HG02938 (cell line): ENCODE measurements around the gene EHD1.

Experiments
- ATAC-seq: cut with Tn5 transposase; IDR thresholded peaks from one replicate; pipeline ENCODE4 v1.9.1; 2021; ENCODE audit warnings: mild to moderate bottlenecking, moderate library complexity; ENCODE audit not compliant: unreplicated experiment

Gene EHD1

DNA sequence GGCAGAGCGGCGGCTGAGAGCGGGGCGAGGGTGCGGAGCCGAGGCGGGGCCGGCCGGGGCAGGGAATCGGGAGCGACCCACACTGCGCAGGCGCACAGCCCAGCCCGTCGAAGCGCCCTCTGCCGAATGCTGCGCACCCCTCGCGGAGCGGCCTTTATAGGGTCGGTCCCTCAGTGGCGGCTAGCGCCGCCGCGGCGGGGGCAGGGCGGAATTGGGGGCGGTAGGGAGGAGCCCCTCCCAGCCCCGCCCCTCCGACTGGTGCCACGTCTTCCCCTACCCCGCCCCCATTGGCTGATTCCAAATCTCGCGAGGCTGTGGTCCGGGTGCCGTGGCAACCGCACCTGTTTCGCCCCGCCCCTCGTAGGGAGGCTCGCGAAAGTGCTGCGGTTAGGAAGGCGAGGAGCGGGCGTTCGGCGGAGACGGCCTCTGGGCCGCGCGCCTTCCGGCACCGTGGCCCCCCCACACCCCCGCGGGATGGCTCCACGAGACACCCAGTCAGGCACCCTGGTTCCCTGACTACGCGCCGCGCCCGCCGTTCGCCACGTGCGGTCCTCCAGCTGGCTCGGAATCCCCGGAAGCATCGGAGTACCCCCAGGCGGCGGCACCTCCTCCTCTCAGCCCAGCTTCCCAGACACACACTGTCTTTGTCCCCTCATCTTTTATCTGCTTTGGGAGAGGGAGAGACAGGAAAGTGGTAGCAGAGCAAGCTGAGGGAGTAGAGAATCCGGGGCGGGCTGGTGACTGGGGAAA, at the start of gene EHD1:
Gene EHD1 (minus strand): TSS at position 128 of the 750 bp plus-strand sequence. CDS start 157 bp downstream, outside the sequence.
- ATAC-seq, result peak; percentile 68

DNA sequence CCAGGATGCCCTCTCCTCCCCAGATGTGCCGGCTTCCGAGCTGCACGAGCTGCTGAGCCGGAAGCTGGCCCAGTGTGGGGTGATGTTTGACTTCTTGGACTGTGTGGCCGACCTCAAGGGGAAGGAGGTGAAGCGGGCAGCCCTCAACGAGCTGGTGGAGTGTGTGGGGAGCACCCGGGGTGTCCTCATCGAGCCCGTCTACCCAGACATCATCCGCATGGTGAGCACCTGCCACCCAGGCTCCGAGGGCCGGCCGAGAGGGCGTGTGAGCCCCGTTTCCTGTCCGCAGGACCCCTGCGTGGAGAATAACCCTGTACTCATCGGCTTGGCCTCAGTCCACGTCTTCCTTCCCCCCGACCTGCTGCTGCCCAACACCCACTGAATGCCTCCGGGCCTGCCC, 48.3 kb upstream of the EHD1 start:
- ATAC-seq, result no peak

DNA sequence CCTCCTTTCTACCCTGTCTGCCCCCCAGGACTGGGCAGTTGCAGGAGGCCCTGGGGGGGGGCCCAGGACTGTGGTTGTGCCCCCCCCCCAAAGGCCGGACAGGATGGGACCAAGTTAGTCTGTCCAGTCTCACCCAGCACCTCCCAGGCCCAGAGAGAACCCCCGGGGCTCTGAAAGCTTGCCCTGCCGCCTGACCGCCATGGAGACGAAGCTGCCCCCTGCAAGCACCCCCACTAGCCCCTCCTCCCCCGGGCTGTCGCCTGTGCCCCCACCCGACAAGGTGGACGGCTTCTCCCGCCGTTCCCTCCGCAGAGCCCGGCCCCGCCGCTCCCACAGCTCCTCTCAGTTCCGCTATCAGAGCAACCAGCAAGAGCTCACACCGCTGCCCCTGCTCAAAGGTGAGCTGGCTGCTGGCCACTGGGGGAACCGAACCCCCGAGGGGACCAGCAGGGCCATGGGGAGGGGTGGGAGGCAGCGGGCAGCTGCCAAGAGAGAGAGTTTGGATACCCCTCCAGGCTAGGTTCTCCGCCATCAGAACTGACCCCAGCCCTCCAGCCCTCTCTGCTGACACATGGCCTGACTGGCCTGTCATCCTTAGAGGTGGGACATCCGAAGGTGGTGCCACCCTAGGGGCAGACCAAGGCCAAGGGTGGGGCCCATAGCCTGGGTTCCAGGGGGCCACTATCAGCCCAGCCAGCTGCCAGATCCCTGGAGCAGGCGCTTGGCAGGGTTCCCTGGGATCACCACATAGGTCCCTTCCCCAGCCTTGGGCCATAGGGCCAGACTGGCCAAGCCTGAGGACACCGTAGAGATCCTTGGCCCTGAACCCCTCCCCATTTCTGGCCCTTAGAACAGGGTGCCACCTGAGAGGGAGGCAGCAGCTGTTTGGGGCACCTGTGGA, 47.4 kb upstream of the EHD1 start:
- ATAC-seq, result no peak

DNA sequence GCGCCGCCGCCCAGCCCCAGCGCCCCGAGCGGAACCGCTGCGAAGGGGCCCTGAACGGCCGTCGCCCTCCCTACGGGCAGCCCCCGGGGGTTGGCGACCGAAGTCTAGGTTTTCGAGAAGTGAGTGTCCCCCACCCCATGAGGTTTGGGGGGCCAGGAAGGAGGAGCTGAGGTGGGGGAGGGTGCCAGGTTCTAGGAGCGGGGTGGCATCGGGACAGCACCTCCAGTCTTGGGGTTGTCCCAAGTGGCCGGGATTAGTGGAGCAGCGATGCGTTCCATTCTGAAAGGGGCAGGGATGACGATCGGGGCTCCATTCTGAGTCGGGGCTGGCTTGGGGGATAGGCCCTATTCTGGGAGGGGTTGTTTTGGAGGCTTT, 46.5 kb upstream of the EHD1 start:
- no peak for ATAC-seq

DNA sequence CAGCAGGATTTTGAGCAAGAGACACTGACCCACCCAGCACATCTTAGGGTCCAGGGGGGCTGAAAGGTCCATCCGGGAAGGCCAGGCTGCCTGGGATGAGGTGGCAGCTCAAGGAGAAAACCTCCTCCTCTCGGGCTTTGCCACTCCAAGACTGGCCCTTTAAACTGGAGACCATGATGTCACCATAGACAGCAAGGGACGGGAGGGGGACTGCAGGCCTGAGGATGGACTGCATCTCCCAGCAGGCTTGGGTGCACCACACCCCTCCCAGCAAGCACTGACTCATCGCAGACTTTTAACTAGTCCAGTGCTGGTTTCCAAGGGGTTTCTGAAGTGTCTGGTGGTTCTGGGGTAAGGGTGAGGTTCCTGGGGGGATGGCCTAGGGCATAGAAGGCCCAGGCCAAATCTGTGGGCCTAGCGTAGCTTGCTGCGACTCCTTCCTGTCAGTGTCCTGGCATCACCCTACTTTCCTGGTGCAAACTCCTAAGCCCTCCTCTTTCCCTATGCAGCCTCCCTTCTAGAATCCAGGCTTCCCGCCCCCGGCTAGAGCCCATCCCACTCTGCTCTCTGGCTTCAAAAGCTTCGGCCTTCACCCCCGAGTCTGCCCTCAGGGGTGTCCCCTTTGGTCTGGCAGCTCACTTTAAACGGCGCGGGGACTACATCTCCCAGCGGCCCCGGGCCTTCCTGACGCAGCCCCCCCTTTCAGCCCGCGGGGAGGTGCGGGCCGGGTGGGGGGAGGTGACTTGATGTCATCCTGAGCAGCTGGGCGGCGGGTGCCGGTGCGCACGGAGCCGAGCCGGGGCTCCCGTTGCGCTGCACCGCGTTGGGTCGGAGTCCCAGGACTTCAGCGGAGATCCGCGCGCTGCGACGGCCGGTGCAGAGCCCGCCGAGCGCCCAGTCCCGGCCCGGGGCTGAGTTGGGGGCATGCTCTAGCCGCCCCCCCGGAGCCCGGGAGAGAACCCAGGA, 45.8 kb upstream of the EHD1 start, which contains the start of gene PPP2R5B:
Gene PPP2R5B (plus strand): TSS at position 746 of the 966 bp plus-strand sequence. CDS start 1,046 bp downstream, outside the sequence.
- peak; percentile 88 for ATAC-seq

DNA sequence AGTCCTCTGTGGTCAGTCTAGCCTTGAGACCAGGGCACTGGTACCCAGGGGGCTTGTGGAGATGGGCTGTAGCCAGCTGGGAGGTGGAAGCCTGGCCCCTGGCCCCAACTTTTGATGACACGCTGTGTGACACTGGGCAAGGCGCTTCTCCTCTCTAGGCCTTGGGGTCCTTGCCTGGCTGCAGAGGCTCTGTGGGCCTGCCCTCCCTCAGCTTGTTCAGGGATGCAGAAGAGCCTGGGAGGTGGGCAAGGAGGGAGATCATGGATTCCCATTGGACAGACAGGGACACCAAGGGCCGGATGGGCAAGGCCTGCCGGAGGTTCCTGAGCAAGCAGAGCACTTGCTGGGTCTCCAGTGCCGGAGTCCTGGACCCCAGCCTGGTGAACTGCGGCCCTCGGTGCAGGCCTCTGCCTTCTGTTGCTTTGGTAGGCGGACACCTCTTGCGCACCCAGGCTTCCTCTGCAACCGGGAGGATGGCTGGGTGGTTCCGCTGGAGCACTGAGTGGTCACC, 44.8 kb upstream of the EHD1 start:
- no peak for ATAC-seq

DNA sequence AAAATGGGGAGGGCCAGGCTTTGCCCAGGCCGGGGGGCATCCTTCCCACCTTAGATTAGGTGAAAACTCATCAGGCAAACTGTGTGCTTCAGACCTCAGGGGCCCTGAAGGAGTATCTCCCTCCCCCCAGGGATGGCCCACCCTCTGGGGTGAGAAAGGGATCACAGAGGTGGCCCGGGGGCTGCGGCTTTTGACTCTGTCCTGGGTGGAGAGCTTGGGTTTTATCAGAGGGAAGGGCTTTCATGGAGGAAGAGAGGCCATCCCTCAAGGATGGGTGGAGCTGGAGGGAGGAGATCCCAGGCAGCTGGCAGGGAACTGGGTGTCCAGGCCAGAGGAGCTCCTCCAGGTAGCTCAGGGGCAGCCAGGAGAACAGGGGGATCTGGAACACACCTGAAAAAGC, 43.0 kb upstream of the EHD1 start:
- no peak for ATAC-seq

DNA sequence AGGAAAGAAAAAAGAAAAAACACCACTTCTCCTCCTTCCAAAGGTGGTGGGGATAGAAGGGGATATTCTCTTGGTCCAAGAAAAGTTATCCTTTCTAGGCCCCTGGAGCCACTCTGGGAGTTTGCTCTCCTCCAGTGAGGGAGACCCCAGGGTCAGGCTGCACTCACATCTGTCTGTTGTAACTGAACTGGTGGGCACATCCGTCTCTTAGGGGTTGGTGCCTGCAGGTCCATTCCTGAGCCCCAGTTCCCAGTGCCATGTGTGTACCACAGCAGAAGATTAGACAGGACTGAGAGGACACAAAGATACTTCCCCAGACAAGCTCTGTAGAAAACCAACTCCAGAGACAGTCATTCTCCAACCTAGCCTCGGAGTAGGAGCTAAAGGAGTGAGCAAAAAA, 41.7 kb upstream of the EHD1 start:
- no peak for ATAC-seq

DNA sequence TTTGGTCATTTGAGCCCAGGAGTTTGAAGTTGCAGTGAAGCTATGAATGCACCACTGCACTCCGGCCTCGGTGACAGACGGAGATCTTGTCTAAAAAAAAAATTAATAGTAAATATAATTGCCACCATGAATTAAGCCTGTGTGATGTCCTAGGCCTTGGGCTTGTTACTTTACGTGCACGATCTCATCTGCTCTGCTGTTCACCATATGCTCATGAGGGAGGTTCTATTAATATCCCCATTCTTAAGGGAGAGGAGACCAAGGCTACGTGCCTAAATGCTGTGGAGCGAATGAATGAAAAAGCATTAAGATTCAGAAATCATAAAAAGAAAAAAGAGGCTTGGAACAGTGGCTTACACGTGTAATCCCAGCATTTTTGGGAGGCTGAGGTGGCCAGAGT, 41.2 kb upstream of the EHD1 start:
- no peak for ATAC-seq

DNA sequence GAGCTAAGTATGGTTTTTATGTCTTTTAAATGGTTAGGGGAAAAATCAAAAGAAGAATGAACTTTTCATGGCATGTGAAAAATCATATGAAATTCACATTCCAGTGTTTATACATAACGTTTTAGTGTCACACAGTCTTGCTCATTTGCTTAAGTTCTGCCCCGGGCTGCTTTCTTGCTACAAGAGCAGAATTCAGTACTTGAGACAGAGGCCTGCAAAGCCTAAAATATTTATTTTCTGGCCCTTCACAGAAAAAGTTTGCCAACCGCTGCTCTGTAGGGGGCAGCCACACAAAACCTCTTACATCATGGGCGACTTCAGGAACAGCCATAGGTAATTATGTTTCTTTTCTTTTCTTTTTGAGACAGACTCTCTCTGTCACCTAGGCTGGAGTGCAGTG, 39.6 kb upstream of the EHD1 start:
- ATAC-seq, result no peak

DNA sequence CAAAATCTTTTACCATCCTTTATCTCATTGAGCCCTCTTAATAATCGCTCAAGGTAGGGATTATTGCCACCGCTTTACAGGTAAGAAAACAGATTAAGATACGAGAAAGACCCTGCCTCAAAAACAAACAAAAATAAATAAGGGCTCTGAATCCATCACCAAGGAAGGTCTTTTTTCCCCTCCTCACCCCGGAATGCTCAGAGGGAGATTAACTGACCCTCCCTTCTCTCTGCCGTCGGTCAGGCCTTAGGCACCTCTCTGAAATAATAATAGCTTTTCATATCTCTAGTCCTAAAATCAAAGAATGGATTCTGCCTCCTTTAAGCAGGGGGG, 39.2 kb upstream of the EHD1 start:
- no peak for ATAC-seq

DNA sequence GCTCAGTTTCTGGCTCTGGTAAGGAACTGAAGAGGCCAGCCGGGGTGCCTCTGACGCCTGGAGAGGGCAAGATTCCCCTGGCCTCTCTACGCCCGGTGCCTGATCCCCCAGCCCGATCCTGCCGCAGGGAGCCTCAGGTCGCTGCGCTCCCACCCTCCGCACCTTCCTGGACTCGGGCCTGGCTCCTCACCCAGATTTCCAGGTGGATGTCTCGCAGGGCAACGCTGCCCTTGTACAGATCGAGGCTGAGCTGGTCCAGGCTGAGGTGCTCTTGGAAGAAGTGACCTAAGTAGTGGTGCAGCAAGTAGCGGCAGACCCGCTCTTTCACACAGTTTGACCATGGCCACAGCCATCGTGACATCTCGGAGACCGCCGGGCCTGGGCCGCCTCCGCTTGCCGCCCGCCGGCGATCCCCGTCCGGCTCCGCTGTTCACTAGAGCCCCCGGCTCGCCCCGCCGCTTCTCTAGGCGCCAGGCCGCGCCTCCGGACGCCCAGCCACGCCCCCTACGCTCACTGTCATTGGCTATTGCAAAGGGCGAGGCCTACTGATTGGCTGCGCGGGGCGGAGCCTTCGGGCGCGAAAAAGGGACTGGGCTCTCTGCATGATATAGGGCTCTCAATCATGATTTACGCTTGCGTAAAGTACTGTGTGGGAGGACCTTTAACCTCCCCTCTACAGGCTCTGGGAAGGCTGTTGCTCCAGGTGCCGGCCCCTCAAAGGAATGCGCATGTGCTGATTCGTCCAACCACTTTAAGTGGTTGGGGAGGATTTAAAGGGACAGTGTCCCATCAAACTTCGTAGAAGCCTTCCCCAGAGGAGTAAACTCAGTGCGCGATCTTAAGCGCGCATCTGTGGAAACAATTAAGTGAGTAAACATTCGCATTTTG, 38.6 kb upstream of the EHD1 start, which contains the start of gene ATG2A:
Gene ATG2A (minus strand): TSS at position 435 of the 888 bp plus-strand sequence. CDS start 74 bp downstream, at position 361.
- ATAC-seq, result peak; percentile 94

DNA sequence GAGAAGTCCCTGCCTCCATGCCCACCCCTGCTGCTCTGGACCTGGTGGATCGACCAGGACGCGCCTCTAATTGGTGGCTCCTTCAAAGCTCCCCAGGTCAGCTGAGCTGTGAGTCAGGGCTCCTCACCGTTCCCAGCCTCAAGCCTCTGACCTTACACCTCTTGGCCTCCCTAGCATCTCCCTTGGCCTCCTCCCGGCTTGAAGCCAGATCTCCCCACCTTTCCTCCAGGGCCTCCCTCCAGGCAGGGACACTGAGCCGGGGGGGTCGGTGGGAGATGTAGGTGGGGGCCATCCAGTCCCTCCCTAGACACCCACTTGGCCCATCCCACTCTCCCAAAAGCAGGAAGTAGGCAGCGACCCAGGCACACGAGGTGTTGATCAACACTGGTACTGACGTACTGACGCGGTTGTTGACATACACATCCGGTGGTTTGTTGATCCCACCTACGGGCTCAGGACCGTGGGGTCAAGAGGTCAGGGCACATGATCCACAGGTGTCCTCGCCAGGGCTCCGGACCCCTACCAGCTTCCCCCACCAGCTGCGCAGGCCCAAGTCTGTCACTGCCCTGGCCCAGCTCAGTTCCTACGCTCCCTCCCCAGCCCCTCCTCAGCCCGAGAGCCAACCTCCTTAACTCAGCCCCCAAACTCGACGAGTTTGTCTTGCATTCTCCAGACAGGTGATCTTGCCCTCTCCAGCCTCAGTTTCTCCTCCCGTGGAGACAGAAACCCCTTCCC, 37.8 kb upstream of the EHD1 start:
- ATAC-seq, result no peak

DNA sequence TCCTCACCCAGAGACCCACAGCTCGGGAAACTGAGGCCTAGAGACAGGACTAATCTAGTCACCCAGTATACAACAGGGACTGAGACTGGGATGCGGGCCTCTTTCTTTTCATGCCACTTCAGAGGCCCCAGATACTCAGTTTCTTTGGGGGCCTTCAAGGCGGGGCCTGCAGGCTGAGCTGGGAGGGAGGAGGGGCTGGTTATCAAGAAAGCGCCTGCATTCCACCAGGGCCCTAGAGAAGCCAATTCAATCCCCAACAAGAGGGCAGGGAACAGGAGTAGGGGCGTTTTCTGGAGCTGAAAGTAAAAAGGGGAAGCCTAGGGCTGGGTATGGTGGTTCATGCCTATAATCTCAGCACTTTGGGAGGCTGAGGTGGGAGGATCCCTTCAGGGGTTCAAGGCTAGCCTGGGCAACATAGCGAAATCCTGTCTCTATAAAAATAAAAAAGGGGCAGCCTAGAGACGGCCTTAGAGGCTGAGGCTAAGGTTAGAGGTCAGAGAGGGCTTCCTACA, 37.0 kb upstream of the EHD1 start:
- no peak for ATAC-seq

DNA sequence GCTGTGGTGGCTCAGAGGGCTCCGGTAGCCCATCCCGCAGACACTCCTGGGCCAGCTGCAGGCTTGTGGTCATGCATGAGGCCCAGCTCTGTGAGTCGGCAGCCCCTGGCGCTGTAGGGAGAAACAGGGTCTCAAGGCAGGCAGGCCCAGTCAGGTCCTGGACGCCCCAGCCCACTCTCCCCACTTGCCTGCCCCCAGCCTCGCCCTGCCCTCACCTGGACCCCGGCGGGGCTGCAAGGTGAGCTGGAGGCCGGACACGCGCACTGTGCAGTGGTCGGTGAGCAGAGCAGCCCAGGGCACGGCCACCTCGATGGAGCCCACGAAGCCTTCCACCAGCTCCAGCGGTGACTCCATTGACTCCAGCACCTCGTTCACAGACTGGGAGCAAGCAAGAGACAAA, 35.7 kb upstream of the EHD1 start:
- no peak for ATAC-seq

DNA sequence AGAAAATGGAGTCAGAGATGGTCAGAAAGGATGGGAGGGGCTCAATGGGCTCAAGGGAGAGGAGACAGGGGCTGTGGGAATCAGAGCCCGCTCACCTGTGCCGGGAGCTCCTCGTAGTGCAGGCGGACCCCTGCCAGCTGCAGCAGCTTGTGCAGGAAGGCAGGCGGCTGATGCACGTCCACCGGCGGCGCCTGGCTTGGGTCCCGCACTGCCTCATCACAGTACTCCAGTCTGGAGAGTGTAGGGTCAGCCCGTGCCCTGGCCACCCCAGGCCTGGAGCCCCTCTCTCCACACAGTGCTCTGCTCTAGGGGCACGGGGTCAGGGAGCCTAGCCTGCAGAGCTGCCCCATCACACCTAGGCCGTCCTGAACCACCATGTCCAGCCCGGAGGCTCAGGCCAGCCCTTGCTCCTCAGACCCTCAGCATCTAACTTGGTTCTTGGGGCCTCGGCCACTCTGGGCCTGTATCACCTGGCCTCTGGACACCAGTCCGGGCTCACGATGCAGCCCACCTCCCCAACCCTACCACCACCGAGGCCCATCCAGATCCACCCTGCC, 34.8 kb upstream of the EHD1 start:
- no peak for ATAC-seq

DNA sequence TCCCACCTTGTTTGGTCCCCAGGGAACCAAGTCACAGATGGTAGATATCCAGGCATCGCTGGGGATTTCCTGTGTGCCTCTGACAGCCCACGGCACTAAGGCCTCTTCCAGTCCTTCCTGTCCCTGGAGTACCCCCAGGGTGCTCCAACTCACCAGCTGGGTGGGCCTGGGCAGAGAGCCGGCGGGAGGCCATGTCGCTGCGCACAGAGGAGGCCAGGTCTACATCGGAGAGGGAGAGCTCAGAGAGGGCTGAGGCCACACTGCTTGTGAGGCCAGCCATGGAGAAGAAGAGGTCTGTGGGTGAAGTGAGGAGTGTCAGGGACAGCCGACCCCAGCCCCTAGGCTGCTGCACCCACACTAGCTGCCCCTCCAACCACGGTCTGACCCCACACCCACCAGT, 33.3 kb upstream of the EHD1 start:
- ATAC-seq, result no peak

DNA sequence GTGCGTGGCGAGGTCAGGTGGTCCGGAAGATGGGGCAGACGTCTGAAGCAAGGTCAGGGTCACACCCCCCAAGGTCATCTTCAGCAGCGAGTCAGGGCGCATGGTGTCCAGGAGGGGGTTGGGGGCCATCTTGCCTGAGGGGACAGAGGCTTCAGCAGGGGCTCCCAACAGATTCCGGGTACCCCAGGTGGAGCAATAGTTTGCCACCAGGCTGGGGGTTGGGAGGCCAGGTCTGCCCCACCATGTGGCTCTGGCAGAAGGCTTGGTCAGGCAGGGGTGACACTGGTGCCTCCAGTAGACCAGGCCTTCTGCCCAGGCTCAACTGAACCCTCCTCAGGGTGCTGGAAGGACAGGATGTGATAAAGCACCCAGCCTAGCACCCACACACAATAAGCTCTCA, 32.7 kb upstream of the EHD1 start:
- no peak for ATAC-seq
